Type B pancreatic cell (in vitro differentiated cells): ENCODE results near the gene ARHGAP15. TPM values are rescaled to one million over a fixed set of nuclear protein-coding genes. Genes with fewer than 3 reads are reported as not detected.

Source experiments
- DNase-seq: peaks from one replicate; pipeline ENCODE4 v3.0.0; 2021; ENCODE audit warnings: mixed read lengths; ENCODE audit not compliant: unreplicated experiment; ENCODE audit errors: extremely low spot score
- H3K27ac Mint-ChIP-seq: 2 replicates; pipeline ENCODE4 v1.8.0; 2021; ENCODE audit warnings: mild to moderate bottlenecking, mixed read lengths
- H3K27me3 Mint-ChIP-seq: 2 replicates; pipeline ENCODE4 v1.8.0; 2021; ENCODE audit warnings: mixed read lengths
- H3K36me3 Mint-ChIP-seq: 2 replicates; pipeline ENCODE4 v1.8.0; 2021; ENCODE audit warnings: mixed read lengths
- H3K4me1 Mint-ChIP-seq: one replicate; pipeline ENCODE4 v1.8.0; 2021; ENCODE audit warnings: mixed read lengths; ENCODE audit not compliant: unreplicated experiment
- H3K4me3 Mint-ChIP-seq: 2 replicates; pipeline ENCODE4 v1.8.0; 2021; ENCODE audit warnings: mild to moderate bottlenecking, mixed read lengths
- H3K9me3 Mint-ChIP-seq: 2 replicates; pipeline ENCODE4 v1.8.0; 2021; ENCODE audit warnings: mixed read lengths
- total RNA-seq: library from RNA; stranded (reverse); gene quantifications from 2 replicates; pipeline ENCODE4 v1.2.1, GENCODE V29; 2021; ENCODE audit warnings: low replicate concordance
- TF ChIP-seq, protein P1 (sequence below): fragments of 200-600 bp; sonication (generic); conservative IDR thresholded peaks from 2 replicates; pipeline ENCODE4 v1.5.0; 2021; ENCODE audit warnings: antibody characterized with exemption, mild to moderate bottlenecking

The ARHGAP15 gene
- total RNA-seq, 1 donor from 2014 or later: not detected

DNA sequence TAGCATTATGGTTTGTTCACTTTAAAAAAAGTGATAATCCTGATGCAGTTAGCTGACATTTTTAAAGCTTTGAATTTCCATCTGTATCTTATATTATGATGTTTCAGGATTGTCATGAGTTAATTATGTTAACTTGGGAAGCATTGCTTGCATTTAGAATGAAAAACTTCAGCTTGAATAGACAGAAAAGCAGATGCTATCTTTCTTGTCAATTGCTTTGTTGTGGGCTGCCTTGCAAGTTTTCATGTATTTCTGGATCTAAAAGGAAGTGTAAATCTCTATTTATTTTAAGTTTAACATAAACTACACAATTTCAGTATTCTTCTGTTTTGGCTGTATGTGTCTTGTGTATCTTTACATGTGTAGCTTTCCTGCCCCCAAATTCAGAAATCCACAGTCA is 479.5 kb downstream of the ARHGAP15 start:
- Mint-ChIP-seq H3K27ac (no peak overlapping the region), H3K36me3 (no peaks in the 10 kb centered on the region), H3K27me3 (peaks cover 15% of the 10 kb centered on the region), H3K9me3 (no peaks in the 10 kb centered on the region), H3K4me1 (peaks cover 20% of the 10 kb centered on the region), H3K4me3 (no peak overlapping the region)
- TF ChIP-seq, protein P1, sequence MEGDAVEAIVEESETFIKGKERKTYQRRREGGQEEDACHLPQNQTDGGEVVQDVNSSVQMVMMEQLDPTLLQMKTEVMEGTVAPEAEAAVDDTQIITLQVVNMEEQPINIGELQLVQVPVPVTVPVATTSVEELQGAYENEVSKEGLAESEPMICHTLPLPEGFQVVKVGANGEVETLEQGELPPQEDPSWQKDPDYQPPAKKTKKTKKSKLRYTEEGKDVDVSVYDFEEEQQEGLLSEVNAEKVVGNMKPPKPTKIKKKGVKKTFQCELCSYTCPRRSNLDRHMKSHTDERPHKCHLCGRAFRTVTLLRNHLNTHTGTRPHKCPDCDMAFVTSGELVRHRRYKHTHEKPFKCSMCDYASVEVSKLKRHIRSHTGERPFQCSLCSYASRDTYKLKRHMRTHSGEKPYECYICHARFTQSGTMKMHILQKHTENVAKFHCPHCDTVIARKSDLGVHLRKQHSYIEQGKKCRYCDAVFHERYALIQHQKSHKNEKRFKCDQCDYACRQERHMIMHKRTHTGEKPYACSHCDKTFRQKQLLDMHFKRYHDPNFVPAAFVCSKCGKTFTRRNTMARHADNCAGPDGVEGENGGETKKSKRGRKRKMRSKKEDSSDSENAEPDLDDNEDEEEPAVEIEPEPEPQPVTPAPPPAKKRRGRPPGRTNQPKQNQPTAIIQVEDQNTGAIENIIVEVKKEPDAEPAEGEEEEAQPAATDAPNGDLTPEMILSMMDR: no peak
- DNase-seq: no peak

DNA sequence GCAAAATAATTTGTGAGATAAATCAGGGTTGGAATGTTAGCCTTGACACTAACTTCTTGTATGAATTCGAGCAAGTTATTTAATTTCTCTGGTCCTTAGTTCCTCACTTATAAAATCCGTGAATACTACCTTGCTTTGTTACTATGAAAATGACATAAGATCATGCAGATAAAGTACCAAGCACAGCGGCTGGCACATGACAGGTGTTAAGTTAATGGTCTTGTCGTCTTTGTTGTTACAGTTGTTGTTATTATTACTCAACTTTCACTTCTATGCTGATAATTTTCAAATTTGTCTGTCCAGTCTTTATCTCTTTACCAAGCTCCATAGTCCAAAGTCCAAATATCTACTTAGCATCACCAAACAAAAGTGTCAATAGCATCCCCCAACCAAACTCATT is 482.1 kb downstream of the ARHGAP15 start:
- peaks cover 18% of the 10 kb centered on the region for H3K27me3 Mint-ChIP-seq
- H3K4me3 Mint-ChIP-seq: no peak overlapping the region
- no peaks in the 10 kb centered on the region for H3K9me3 Mint-ChIP-seq
- no peak overlapping the region for H3K27ac Mint-ChIP-seq
- peaks cover 15% of the 10 kb centered on the region for H3K4me1 Mint-ChIP-seq
- no peaks in the 10 kb centered on the region for H3K36me3 Mint-ChIP-seq
- no peak for DNase-seq
- TF ChIP-seq, protein P1: no peak

DNA sequence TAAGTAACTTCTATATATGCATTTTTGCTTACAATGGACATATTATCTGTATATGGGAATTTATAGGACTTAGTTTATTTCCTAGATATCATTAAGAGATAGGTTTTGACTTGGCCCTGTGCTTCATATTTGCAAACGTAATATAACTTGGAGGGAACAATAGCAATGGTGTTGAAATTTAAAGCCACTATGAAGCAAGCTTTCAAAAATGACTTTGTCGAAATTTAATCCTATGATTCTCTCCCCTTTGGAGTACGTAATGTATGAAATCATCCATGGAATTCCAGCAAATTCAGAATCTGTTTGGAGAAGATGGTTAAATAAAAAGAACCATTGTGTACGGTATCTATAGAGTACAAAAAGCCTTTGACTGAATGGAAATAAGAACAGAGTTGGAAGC is 486.3 kb downstream of the ARHGAP15 start:
- TF ChIP-seq, protein P1: no peak
- Mint-ChIP-seq H3K9me3 (no peaks in the 10 kb centered on the region), H3K4me1 (no peaks in the 10 kb centered on the region), H3K27ac (no peak overlapping the region), H3K4me3 (no peak overlapping the region), H3K27me3 (peaks cover 14% of the 10 kb centered on the region), H3K36me3 (no peaks in the 10 kb centered on the region)
- DNase-seq: no peak

DNA sequence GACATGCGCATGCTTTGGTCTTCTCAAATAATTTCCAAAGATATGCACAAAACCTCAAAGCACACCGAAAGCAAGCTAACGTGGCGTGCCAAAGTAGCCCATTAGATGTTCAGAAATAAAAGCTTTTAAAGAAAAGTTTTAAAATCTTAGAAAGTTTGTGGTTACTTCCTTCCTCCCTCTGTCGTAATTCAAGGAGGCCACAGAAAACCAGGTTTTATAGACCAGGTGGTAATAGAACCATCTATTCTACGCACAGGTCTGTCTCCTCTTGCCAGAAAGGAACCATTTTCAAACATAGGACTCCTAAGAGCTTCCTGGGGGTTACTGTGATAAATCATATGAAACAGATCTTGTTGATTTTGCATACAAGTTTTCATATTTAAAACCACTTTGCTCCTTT is 487.2 kb downstream of the ARHGAP15 start:
- Mint-ChIP-seq H3K4me3 (no peak overlapping the region), H3K36me3 (no peaks in the 10 kb centered on the region), H3K4me1 (no peaks in the 10 kb centered on the region), H3K27ac (no peak overlapping the region), H3K9me3 (no peaks in the 10 kb centered on the region), H3K27me3 (peaks cover 11% of the 10 kb centered on the region)
- TF ChIP-seq, protein P1: no peak
- DNase-seq: no peak

DNA sequence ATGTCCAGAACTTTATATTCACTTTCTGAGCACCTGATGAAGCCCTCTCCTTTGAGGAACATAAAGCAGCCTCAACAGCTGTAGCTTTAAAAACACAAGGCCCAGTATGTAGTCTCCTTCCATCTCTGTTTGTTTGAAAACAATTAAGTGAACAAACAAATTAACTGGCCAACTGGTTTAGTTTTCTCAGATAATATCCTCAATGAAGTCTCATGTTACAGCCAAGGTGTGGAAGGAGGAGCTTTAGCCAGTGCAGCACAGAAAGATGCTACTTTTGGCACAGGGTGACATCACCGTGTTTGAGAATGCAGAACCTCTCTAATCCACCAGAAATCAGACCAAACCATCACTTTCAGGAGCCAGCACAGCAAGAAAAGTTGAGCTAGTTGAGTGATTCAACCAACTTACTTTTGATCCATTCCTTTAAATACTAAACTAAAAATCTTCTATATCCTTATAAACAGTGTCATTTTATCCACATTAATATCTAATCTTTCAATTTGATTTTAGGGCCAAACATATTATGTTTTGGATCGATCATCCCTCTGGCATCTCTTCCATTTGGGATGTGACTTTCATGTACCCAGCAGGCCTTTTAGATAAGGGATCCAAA is 488.7 kb downstream of the ARHGAP15 start:
- no peak for DNase-seq
- Mint-ChIP-seq H3K4me3 (no peak overlapping the region), H3K36me3 (no peaks in the 10 kb centered on the region), H3K9me3 (no peaks in the 10 kb centered on the region), H3K4me1 (peaks cover 10% of the 10 kb centered on the region), H3K27me3 (peaks cover 12% of the 10 kb centered on the region), H3K27ac (no peak overlapping the region)
- TF ChIP-seq, protein P1: no peak

DNA sequence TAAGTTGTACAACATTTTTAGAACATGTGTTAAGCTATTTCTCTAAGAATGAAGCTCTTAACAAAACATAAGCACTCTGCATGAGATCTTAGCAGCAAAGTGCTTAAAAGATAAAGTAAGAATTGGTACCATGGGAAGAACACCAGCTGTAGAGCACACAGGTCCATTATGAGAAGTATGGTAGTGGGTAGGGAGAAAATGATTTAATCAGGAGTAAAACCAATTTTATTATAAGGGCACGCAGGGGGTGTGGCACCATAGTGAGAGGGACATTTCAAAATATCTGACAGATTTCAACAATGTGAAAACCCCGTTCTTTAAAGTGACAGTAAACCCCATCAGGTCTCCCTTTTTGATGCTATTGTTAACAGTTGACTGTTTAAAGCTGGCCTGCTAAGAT is 492.9 kb downstream of the ARHGAP15 start:
- Mint-ChIP-seq H3K27me3 (peaks cover 3% of the 10 kb centered on the region), H3K27ac (no peak overlapping the region), H3K4me3 (no peak overlapping the region), H3K9me3 (peaks cover 6% of the 10 kb centered on the region), H3K4me1 (peaks cover 13% of the 10 kb centered on the region), H3K36me3 (no peaks in the 10 kb centered on the region)
- TF ChIP-seq, protein P1: no peak
- DNase-seq: no peak
